ENCODE results near the gene PAEP. TPM values are rescaled to one million over a fixed set of nuclear protein-coding genes. Genes with fewer than 3 reads are reported as not detected.

PAEP gene
- total RNA-seq, 2 donors from 2014 or later, result not detected

- no peaks in the 10 kb centered on the region for H3K36me3 ChIP-seq (replicated peaks in 1 of 2; ENCODE audit: insufficient read depth in 1 of 2, low read depth in 2 of 2)
- no peaks in the 10 kb centered on the region for H3K9me3 ChIP-seq
- no peaks in the 10 kb centered on the region for H3K27me3 ChIP-seq
- no peak for TF ChIP-seq CTCF (IDR thresholded peaks at IDR 0.05)
- ATAC-seq, result no peak
- no peaks in the 10 kb centered on the region for H3K4me1 ChIP-seq
- H3K27ac ChIP-seq, result no peak overlapping the region
- 22 to 53% methylated on average over 2 of the region's 2 CpGs for WGBS, 2 donors
- no peak for DNase-seq
- H3K4me3 ChIP-seq, result no peak overlapping the region
- intact Hi-C loops (cut with DNase I), result no loop called here
These were observed 17.8 kb downstream of the PAEP start for GRCh38 chr9:135579356-135579755.

- TF ChIP-seq CTCF (IDR thresholded peaks at IDR 0.05), result no peak
- TF ChIP-seq POLR2A (IDR thresholded peaks at IDR 0.05), result no peak
- ATAC-seq (no peak), DNase-seq (no peak)
- intact Hi-C loops (cut with DNase I), result no loop called here
- WGBS, 2 donors, result 41 to 48% methylated on average over 10 of the region's 10 CpGs
- no peaks in the 10 kb centered on the region for H3K27me3 ChIP-seq
- H3K36me3 ChIP-seq (replicated peaks in 1 of 2; ENCODE audit: insufficient read depth in 1 of 2, low read depth in 2 of 2), result no peaks in the 10 kb centered on the region
- no peaks in the 10 kb centered on the region for H3K9me3 ChIP-seq
- H3K27ac ChIP-seq, result no peak overlapping the region
- H3K4me1 ChIP-seq, result no peaks in the 10 kb centered on the region
- H3K4me3 ChIP-seq, result no peak overlapping the region
These were observed 18.5 kb downstream of the PAEP start for GRCh38 chr9:135579889-135580660.

- Histone ChIP-seq H3K27ac (no peak overlapping the region), H3K27me3 (no peaks in the 10 kb centered on the region), H3K9me3 (no peaks in the 10 kb centered on the region), H3K36me3 (replicated peaks in 1 of 2; ENCODE audit: insufficient read depth in 1 of 2, low read depth in 2 of 2) (no peaks in the 10 kb centered on the region), H3K4me3 (no peak overlapping the region), H3K4me1 (no peaks in the 10 kb centered on the region)
- no peak for ATAC-seq
- intact Hi-C loops (cut with DNase I), result no loop called here
- 74 to 78% methylated on average over 11 of the region's 11 CpGs for WGBS, 2 donors
- DNase-seq, result no peak
- TF ChIP-seq CTCF (IDR thresholded peaks at IDR 0.05) (no peak), POLR2A (IDR thresholded peaks at IDR 0.05) (no peak)
These were observed 19.3 kb downstream of the PAEP start for GRCh38 chr9:135580664-135581380.

DNA sequence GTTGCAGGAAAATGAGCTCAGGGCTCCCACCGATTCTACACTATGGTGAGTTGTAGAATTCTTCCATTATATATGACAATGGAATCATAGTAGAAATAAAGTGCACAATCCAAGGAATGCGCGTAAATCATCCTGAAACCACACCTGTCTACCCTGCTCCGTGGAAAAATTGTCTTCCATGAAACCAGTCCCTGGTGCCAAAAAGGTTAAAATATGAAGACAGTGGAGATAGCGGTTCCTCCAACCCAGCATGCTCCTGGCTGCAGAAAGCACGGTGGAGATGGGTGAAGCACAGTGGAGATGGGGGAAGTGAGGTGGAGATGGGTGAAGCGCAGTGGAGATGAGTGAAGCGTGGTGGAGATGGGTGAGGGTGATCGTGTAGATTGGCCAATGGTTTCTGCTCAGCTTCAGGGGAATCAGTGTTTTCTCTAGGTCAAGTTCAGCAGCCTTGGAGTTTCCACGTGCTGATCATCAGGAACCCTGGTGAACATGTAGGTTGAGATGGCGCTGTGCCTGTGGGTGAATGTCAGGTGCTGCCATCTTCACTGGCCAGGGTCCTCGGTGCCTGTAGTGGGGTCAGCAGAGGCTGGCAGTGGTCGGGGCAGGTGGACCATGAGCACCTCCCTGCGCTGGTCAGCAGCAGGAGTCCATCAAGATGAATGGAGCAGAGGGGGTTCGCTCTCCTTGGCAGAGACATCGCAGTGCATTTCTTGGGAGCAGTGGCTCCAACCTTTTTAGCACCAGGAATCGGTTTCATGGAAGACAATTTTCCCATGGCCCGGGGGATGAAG, 20.3 kb downstream of the PAEP start:
- H3K27ac ChIP-seq, result no peak overlapping the region
- no peaks in the 10 kb centered on the region for H3K9me3 ChIP-seq
- DNase-seq (no peak), ATAC-seq (no peak)
- H3K36me3 ChIP-seq (replicated peaks in 1 of 2; ENCODE audit: insufficient read depth in 1 of 2, low read depth in 2 of 2), result no peaks in the 10 kb centered on the region
- TF ChIP-seq POLR2A (IDR thresholded peaks at IDR 0.05), result no peak
- no peak for TF ChIP-seq CTCF (IDR thresholded peaks at IDR 0.05)
- H3K4me1 ChIP-seq, result no peaks in the 10 kb centered on the region
- no peaks in the 10 kb centered on the region for H3K27me3 ChIP-seq
- no peak overlapping the region for H3K4me3 ChIP-seq
- intact Hi-C loops (cut with DNase I), result no loop called here
- WGBS, 2 donors, result 66 to 73% methylated on average over 15 to 18 of the region's 18 CpGs

Data from body of pancreas (tissue), 4 donors.